Stimulated activated naive CD4-positive, alpha-beta T cell treated with Interleukin-2 at 50 U/mL for 16 hours (primary cell): Measurements from ENCODE around the gene PPP2R5E.
"Not testable (repeated sequence)": the region's sequence is repeated elsewhere in the genome, so short reads cannot be mapped to it uniquely, and the experiment has no call there.

Experiments
- DNase-seq: peaks from one replicate; lab custom pipeline; 2025; lab: John Stamatoyannopoulos, UW

The PPP2R5E gene

DNA sequence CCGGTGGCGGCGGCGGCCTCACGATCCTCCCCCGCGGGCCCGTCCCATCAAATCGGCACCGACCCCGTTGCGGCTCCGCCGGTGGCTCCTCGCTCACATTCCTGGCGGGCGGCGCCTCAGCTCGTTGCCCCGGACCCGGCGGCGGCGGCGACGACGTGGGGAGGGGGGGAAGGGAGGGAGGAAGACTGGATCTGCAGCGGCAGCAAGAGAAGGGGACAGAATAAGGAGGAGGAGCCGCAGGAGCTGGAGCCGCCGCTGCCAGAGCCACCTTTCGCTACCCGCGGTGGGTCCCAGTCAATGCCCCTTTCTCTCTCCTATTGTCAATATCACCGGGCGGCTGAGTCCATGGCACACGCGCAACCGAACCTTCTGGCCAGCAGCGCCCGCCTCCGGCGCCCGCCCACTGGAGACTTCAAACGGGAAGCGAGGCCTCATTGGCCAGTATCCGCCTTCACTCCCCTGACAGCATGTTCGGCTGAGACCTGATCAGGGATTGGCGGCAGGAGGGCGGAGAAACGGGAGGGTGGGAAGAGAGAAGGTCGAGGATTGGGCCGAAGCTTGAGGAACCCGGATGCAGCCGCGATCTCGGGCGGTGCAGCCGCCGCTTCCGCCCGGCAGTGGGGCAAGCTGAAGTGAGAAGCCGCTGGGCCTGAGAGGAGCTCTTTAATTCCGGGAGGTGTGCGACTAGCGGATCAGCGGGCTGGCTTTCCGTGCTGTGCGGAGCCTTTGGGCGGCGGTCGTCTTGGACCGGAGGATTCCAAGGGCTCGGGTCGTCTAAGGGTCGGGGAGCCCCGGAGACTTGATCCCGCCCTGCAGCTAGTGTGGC, at the start of gene PPP2R5E:
TSS of gene PPP2R5E (minus strand) at position 378 of the 826 bp plus-strand sequence. CDS start 3,692 bp downstream, outside the sequence.
- DNase-seq = peak; percentile 99

DNA sequence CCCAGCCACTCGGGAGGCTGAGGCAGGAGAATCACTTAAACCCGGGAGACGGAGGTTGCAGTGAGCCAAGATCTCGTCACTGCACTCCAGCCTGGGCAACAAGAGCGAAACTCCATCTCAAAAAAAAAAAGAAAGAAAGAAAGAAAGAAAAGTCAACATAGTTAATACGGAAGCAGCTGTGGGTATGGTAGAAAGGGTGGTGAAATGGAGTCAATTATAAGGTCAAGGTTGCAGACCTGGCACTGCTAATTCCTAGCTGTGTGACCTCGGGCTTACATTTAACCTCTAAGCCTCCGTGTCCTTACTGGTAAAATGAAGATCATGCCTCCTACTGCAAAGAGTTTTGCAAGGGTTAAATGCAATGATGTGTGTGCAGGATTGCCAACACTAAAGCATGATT, 39.9 kb upstream of the PPP2R5E start:
- not testable (repeated sequence) for DNase-seq

DNA sequence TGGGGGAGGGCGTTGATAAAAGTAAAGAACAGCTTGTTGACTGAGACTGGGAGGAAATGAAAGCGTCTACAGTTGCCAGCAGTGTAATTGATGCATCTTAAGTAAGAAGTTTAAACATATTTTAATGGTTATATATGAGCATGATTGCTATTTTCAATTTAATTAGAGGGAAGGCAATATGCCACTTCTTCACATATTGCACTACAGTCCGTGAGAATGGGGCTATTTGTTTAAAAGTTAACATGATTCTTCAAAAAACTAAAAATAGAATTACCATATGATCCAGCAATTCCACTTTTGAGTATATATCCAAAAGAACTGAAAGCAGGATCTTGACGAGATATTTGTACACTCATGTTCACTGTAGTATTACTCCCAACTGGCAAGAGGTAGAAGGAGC, 38.3 kb upstream of the PPP2R5E start:
- no peak for DNase-seq

DNA sequence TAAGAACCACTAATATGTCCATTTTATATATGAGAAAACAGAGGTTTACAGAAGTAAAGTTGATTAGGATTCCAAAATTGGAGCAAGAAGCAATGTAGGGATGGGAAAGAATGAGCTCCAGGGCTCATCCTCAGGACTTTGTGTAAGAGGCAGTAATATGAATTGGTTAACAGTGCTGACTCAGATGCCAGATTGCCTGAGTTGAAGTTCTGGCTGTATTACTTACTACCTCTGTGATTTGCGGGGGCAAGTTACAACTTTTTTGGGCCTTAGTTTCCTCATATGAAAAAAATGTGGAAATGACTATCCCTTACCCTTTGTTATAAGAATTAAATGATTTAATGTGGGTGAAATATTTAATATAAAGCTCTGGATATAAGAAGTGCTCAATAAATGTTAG, 35.1 kb upstream of the PPP2R5E start:
- no peak for DNase-seq

- DNase-seq = no peak
Measured at GRCh38 chr14:63573581-63573980, 30.4 kb upstream of the PPP2R5E start.

DNA sequence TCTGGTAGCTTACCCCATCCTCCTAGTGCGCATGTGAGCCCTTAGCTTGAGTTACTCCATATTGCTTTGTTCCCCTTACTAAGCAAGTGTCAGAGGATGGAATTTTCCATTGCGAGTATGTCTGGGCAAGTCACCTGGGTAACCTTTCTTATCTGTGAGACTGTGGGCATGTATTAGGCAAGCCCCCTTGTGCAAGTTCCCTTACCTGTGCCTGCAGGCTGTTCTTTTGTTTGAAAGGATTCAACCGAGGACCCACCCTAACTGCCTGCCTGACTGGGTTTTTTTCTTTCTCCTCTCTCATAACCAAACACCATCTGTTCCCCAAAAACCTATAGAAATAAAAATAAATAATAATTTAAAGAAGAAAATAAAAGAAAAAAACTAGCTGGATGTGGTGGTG, 22.3 kb upstream of the PPP2R5E start:
- no peak for DNase-seq

GRCh38 chr14:63564318-63564717, 21.1 kb upstream of the PPP2R5E start:
- DNase-seq = no peak

DNA sequence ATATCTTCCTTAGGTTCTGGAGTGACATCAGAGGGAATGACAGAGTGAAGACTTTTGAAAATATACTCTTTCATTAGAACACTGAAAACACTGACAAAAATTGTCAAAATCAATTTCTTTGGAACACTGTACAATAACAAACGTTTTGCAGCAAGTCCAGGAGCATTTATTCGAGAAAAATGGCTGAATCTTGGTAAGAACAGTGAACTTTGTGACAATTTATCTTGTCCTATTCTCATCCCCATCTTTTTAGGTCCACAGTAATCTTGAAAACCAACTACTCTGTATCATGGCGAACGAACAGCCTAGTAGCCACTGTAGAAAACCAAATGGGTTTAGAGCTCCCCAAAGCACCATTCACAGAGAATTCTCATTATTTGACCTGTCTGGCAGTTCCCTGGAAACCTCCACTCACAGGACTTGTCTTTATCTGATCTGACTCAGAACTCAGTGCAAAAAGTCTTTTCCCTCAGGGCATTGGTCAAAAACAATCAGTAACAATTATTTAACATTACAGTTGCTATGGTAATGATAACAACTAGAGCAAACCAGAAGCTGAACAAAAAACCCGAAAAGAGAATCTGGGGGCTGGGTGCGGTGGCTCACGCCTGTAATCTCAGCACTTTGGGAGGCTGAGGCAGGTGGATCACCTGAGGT, 20.3 kb upstream of the PPP2R5E start:
- DNase-seq = no peak

DNA sequence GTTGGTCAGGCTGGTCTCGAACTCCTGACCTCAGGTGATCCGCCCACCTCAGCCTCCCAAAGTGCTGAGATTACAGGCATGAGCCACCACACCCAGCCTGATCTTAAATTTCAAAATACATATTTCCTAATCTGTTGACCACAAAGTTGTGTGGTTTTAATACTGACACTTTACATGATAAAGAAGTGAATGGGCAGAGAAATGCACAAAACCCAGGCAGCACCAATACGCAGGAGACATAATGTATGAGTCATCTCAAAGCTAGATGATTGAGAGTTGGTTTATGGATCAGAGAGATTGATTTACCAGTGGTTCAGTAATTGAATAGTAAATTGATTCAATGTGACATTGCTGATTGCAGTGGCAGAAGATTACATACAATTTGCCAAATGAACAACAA, 19.2 kb upstream of the PPP2R5E start:
- DNase-seq = no peak

DNA sequence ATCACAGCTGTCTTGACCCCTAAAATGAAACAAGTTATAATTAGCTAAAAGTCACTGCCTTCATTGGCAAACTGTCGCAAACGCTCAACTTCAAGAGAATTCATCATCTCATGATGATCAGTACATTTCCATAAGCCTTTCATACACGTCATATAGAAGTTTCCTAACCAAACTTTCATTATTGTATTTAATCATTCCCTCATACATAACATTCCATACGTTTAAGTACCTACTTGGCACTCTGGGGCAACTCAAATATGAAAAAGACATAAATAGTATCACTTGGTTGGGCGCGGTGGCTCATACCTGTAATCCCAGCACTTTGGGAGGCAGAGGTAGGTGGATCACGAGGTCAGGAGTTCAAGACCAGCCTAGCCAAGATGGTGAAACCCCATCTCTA, 12.4 kb upstream of the PPP2R5E start:
- peak; percentile 2 for DNase-seq

- DNase-seq = no peak
Measured at GRCh38 chr14:63551332-63551731, 8.2 kb upstream of the PPP2R5E start.

- DNase-seq = no peak
Measured at GRCh38 chr14:63547798-63548335, 4.7 kb upstream of the PPP2R5E start.

GRCh38 chr14:63545431-63545830, 2.3 kb upstream of the PPP2R5E start:
- DNase-seq = no peak

DNA sequence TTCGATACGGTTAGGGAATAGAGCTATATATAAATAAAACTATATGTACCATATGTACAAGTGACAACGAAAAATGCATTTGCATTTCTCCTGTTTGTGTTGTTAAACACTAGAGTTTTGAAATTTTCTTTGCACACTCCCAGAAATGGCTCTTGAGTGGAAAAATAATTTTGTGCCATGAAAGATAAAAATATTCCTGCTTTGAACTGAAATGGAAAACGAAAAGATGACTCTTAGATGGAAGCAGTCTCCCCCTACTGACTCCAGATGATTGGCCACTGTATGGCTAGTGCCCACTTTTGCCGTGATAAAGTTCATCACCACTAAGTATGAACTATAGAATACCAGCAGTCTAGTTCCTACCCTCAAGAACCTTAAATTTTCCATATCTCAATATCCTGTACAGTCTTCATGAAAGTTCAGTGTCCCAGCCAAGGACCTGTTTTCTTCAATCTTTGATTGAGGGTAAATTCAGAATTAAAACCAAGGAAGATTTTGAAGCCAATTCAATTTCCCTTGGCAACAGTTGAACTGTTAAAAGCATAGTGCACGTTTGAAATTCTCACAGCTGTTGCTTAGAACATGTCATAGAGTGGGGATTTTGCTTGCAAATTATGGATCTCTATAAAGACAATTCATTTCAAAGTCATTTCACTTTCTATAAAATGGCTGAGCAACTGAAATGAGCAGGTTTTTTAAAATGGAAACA, 1.6 kb upstream of the PPP2R5E start:
- no peak for DNase-seq

GRCh38 chr14:63543826-63544406, 739 bp upstream of the PPP2R5E start:
- DNase-seq = no peak

GRCh38 chr14:63542231-63542999, 762 bp downstream of the PPP2R5E start:
- no peak for DNase-seq

- DNase-seq = no peak
Measured at GRCh38 chr14:63535918-63536317, 7.3 kb downstream of the PPP2R5E start.

DNA sequence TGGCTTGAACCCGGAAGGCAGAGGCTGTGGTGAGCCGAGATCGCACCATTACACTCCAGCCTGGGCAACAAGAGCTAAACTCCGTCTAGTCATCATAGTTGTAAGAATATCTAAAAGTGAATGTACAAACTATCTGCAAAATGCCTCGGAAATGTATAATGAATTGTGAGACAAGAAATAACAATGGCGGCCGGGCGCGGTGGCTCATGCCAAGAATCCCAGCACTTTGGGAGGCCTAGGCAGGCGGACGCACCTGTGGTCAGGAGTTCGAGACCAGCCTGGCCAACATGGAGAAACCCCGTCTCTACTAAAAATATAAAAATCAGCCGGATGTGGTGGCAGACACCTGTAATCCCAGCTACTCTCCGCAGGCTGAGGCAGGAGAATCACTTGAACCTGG, 9.7 kb downstream of the PPP2R5E start:
- DNase-seq = no peak

DNA sequence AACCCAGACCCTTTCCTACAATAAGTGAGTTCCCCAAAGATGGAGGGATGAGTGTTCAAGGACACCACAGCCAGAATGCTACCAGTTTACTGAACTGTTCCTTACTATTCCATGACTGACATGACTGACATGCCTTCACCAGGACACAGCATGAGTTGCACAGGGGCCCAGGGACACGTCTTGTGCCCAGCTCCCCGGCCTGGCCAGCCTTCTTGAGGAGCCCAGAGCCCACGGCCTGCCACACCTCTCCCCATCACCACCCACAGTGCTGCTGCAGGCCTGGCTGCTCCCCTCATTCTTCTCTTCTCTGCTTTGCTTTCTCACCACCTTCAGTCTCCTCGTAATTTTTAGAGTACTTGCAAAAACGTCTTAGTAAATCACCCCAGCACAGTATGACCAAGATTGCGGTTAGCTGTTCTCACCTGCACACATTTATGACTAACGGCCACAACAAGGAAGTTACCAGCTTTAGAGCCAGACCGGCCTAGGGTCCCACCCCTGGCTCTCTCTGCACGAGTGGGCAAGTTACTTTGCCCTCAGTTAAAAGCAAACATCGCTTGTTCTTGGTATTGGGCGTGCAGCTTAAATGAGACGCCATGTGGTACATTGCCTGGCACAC, 18.5 kb downstream of the PPP2R5E start:
- DNase-seq = no peak

GRCh38 chr14:63523735-63524426, 19.3 kb downstream of the PPP2R5E start:
- no peak for DNase-seq
